Esophagus squamous epithelium (tissue), 4 donors: ENCODE results near the gene WWC1.

Experiments used
- CTCF ChIP-seq, 6 experiments: fragments of 450-650 bp in 4 of 6; fragments of 200-600 bp in 2 of 6; sonication (generic) in 2 of 6; IDR thresholded peaks; one replicate each; pipeline ENCODE4 v1.5.1; 2016 to 2019; ENCODE audit warnings: antibody characterized with exemption in 6 of 6, mild to moderate bottlenecking in 4 of 6, moderate library complexity in 4 of 6
- POLR2A ChIP-seq, 4 donors: fragments of 450-650 bp; IDR thresholded peaks; one replicate each; pipeline ENCODE4 v1.6.1; 2017; ENCODE audit warnings: antibody characterized with exemption in 4 of 4, mild to moderate bottlenecking in 4 of 4, moderate library complexity in 3 of 4

GRCh38 chr5:168292786-168293696 is 1.6 kb downstream of the WWC1 start:
- no peak for TF ChIP-seq POLR2A (IDR thresholded peaks at IDR 0.05)
- no peak for TF ChIP-seq CTCF (IDR thresholded peaks at IDR 0.05)
